HCT116 (cell line): Measurements from ENCODE around the gene CD83. TPM values are rescaled to one million over a fixed set of nuclear protein-coding genes. Genes with fewer than 3 reads are reported as not detected.

Source experiments
- ATAC-seq: fragments of 200-7000 bp; cut with Tn5 transposase; 2 replicates; pipeline ENCODE4 v1.9.1; 2020; ENCODE audit warnings: mild to moderate bottlenecking, moderate library complexity
- BruUV-seq: library from RNA; stranded (reverse); fragments of 400-500 nt; replicated peaks from 2 replicates; lab custom pipeline; 2021; lab: Mats Ljungman, UMichigan
- CTCF ChIA-PET: fragments of 300-600 bp; sonication (Branson Sonifier 250); formaldehyde crosslinking; loops from one replicate; lab custom pipeline; 2021; ENCODE audit warnings: antibody characterized with exemption; lab: Charles Lee
- POLR2A ChIA-PET: fragments of 300-600, 350-600 bp; sonication (Branson Sonifier 250); formaldehyde crosslinking; loops from one replicate; lab custom pipeline; 2021; ENCODE audit warnings: antibody characterized with exemption; lab: Charles Lee
- RAD21 ChIA-PET, 2 experiments: fragments of 300-600 bp; sonication (Branson Sonifier 250); formaldehyde crosslinking; loops; one replicate each; lab custom pipeline; 2023; ENCODE audit warnings: low total read pairs in 2 of 2; ENCODE audit not compliant: uncharacterized antibody in 2 of 2, unreplicated experiment in 2 of 2, low non-redundant PET in 1 of 2; lab: Charles Lee
- DNase-seq: peaks from one replicate; pipeline ENCODE4 v3.0.0-alpha.2; 2010; ENCODE audit warnings: low read depth, low spot score
- H2AFZ ChIP-seq: fragments of 200-600 bp; shearing (Covaris generic), sonication (generic); 2 replicates; pipeline ENCODE4 v1.6.1; 2017; ENCODE audit warnings: low read depth, mixed run types, mixed read lengths, antibody characterized with exemption, low read length; ENCODE audit not compliant: poor library complexity, severe bottlenecking
- H3K27ac ChIP-seq: 2 replicates; pipeline ENCODE4 v1.5.1; 2012; ENCODE audit warnings: low read depth, low read length
- H3K27me3 ChIP-seq: fragments of 200-600 bp; sonication (generic); 2 replicates; pipeline ENCODE4 v1.6.1; 2016; ENCODE audit warnings: mixed run types, low read length, mixed read lengths; ENCODE audit not compliant: insufficient read depth
- H3K36me3 ChIP-seq, 2 experiments: fragments of 200-500 bp in 1 of 2; fragments of 200-600 bp in 1 of 2; sonication (Bioruptor generic) in 1 of 2; sonication (generic) in 1 of 2; 2 replicates each; pipeline versions ENCODE4 v1.5.1 to v1.6.1; 2014 to 2016; ENCODE audit warnings: low read length in 2 of 2, inconsistent platforms in 1 of 2, mixed read lengths in 1 of 2, mixed run types in 1 of 2; ENCODE audit not compliant: insufficient read depth in 2 of 2, control insufficient read depth in 1 of 2
- H3K4me1 ChIP-seq, 2 experiments: fragments of 200-600 bp in 1 of 2; sonication (generic) in 1 of 2; 2 replicates each; pipeline versions ENCODE4 v1.5.1 to v1.6.1; 2012 to 2017; ENCODE audit warnings: low read length in 2 of 2, inconsistent platforms in 1 of 2, mild to moderate bottlenecking in 1 of 2, mixed read lengths in 1 of 2, mixed run types in 1 of 2, moderate library complexity in 1 of 2; ENCODE audit not compliant: insufficient read depth in 2 of 2, control insufficient read depth in 1 of 2
- H3K4me2 ChIP-seq: fragments of 200-600 bp; sonication (generic); 2 replicates; pipeline ENCODE4 v1.6.1; 2017; ENCODE audit warnings: mixed run types, low read length, mixed read lengths
- H3K4me3 ChIP-seq, 2 experiments: fragments of 200-600 bp in 1 of 2; sonication (generic) in 1 of 2; replicated peaks in 1 of 2; 2 replicates each; pipeline ENCODE4 v1.5.1; 2011 to 2016; ENCODE audit warnings: low read length in 2 of 2, control low read depth in 1 of 2, low read depth in 1 of 2, mild to moderate bottlenecking in 1 of 2, mixed read lengths in 1 of 2, mixed run types in 1 of 2
- H3K79me2 ChIP-seq: fragments of 200-600 bp; sonication (generic); 2 replicates; pipeline ENCODE4 v1.6.1; 2017; ENCODE audit warnings: mild to moderate bottlenecking, mixed run types, low read length, moderate library complexity, mixed read lengths; ENCODE audit not compliant: insufficient read depth
- H3K9ac ChIP-seq: fragments of 200-600 bp; sonication (generic); 2 replicates; pipeline ENCODE4 v1.6.1; 2016; ENCODE audit warnings: low read length, mixed read lengths
- H3K9me2 ChIP-seq: fragments of 200-600 bp; sonication (generic), shearing (Covaris generic); 2 replicates; pipeline ENCODE4 v1.6.1; 2017; ENCODE audit warnings: mixed run types, mild to moderate bottlenecking, moderate library complexity; ENCODE audit not compliant: insufficient read depth
- H3K9me3 ChIP-seq, 2 experiments: fragments of 200-500 bp in 1 of 2; fragments of 200-600 bp in 1 of 2; sonication (Bioruptor generic) in 1 of 2; sonication (generic) in 1 of 2; 2 replicates each; pipeline ENCODE4 v1.6.1; 2014 to 2017; ENCODE audit warnings: low read length in 2 of 2, mixed read lengths in 2 of 2, inconsistent platforms in 1 of 2, low read depth in 1 of 2, mild to moderate bottlenecking in 1 of 2, mixed run types in 1 of 2, moderate library complexity in 1 of 2; ENCODE audit not compliant: control insufficient read depth in 1 of 2, insufficient read depth in 1 of 2
- H4K20me1 ChIP-seq: fragments of 200-600 bp; sonication (generic), shearing (Covaris generic); 2 replicates; pipeline ENCODE4 v1.6.1; 2017; ENCODE audit warnings: mixed run types, mild to moderate bottlenecking, moderate library complexity; ENCODE audit not compliant: insufficient read depth
- CEBPB ChIP-seq: IDR thresholded peaks from 2 replicates; pipeline ENCODE4 v1.6.1; 2012; ENCODE audit warnings: low read depth
- CTCF ChIP-seq, 3 experiments: fragments of 200-600 bp in 1 of 3; sonication (generic) in 1 of 3; IDR thresholded peaks in 2 of 3; conservative IDR thresholded peaks in 1 of 3; 2 replicates each; pipeline ENCODE4 v1.5.1; 2012 to 2017; ENCODE audit warnings: low read depth in 2 of 3, low read length in 2 of 3, antibody characterized with exemption in 1 of 3, borderline replicate concordance in 1 of 3, control low read depth in 1 of 3, mild to moderate bottlenecking in 1 of 3, mixed read lengths in 1 of 3, mixed run types in 1 of 3, moderate library complexity in 1 of 3; ENCODE audit not compliant: insufficient read depth in 1 of 3
- EGR1 ChIP-seq: IDR thresholded peaks from 2 replicates; pipeline ENCODE4 v1.6.1; 2012; ENCODE audit warnings: low read depth
- EZH2 ChIP-seq: fragments of 200-600 bp; sonication (generic); IDR thresholded peaks from 2 replicates; pipeline ENCODE4 v1.6.1; 2017; ENCODE audit warnings: antibody characterized with exemption, mixed run types
- FOSL1 ChIP-seq: IDR thresholded peaks from 2 replicates; pipeline ENCODE4 v1.6.1; 2012; ENCODE audit warnings: low read depth
- JUND ChIP-seq: IDR thresholded peaks from 2 replicates; pipeline ENCODE4 v1.6.1; 2012
- SIN3A ChIP-seq: IDR thresholded peaks from 2 replicates; pipeline ENCODE4 v1.6.1; 2012; ENCODE audit warnings: low read depth
- SRF ChIP-seq: IDR thresholded peaks from 2 replicates; pipeline ENCODE4 v1.6.1; 2012; ENCODE audit warnings: low read depth
- YY1 ChIP-seq: IDR thresholded peaks from 2 replicates; pipeline ENCODE4 v1.6.1; 2011; ENCODE audit warnings: low read length, low read depth, moderate library complexity, mild to moderate bottlenecking; ENCODE audit not compliant: insufficient replicate concordance; ENCODE audit errors: extremely low read depth
- intact Hi-C: fragments of 100-400 bp; cut with micrococcal nuclease; formaldehyde crosslinking; loops from 2 replicates; pipeline ENCODE4 v1.10.0; 2022
- total RNA-seq: library from RNA; stranded (reverse); gene quantifications from one replicate; pipeline ENCODE4 v1.2.1, GENCODE V29; 2021; ENCODE audit not compliant: unreplicated experiment

The CD83 gene
- total RNA-seq, 1 experiment from 2014 or later = 6.0 TPM

DNA sequence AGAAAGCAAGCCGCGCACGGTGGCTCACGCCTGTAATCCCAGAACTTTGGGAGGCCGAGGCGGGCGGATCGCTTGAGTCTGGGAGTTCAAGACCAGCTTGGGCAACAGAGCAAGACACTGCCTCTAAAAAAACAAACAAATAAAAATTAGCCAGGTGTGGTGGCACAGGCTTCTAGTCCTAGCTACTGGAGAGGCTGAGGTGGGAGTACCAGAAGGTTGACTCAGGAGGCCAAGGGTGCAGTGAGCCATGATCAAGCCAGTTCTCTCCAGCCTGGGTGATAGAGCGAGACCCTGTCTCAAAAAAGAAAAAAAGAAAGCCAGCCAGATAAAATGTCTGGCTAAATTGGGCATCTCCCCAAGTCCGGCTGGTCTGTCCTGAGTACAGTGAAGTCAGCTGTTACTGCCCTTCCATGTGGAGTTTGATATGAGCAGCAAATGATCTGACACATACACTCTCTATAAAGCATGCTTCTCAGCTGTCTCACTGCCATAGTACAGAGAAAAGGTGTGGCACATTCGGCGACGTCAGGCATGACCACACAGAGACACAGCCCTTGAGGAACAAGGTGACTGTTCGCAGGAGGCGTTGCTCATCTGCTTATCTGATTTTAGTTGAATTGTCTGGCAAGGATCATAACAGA, 13.0 kb downstream of the CD83 start:
- no peak overlapping the region for H3K27ac ChIP-seq
- no peaks in the 10 kb centered on the region for H3K9me2 ChIP-seq
- DNase-seq = no peak
- H4K20me1 ChIP-seq = no peaks in the 10 kb centered on the region
- ChIA-PET POLR2A (no interaction called here), CTCF (no interaction called here), RAD21 (no interaction called here)
- no peaks in the 10 kb centered on the region for H3K9me3 ChIP-seq
- no peaks in the 10 kb centered on the region for H3K79me2 ChIP-seq
- no peak overlapping the region for H3K4me2 ChIP-seq
- TF ChIP-seq SIN3A (no peak), CEBPB (no peak), JUND (no peak), FOSL1 (no peak), EZH2 (no peak), CTCF (IDR thresholded peaks at IDR 0.05 in 2 of 3, conservative IDR thresholded peaks at IDR 0.05 in 1 of 3; ENCODE audit: borderline replicate concordance in 1 of 3, insufficient read depth in 1 of 3, low read depth in 2 of 3, low read length in 2 of 3) (no peak)
- intact Hi-C loops = no loop called here
- peaks cover 2 to 4% of the 10 kb centered on the region in 2 experiments; a peak in 1 of 4 replicates for H3K36me3 ChIP-seq
- H3K9ac ChIP-seq = no peak overlapping the region
- H3K27me3 ChIP-seq = no peaks in the 10 kb centered on the region
- H2AFZ ChIP-seq = no peak overlapping the region
- BruUV-seq = no TSS peak
- no peaks in the 10 kb centered on the region for H3K4me1 ChIP-seq
- H3K4me3 ChIP-seq = no peak overlapping the region
- no peak for ATAC-seq

- no peaks in the 10 kb centered on the region for H4K20me1 ChIP-seq
- H2AFZ ChIP-seq = no peak overlapping the region
- no peak overlapping the region for H3K9ac ChIP-seq
- no peaks in the 10 kb centered on the region for H3K79me2 ChIP-seq
- ChIA-PET POLR2A (no interaction called here), CTCF (no interaction called here), RAD21 (no interaction called here)
- no peak for DNase-seq
- H3K9me3 ChIP-seq = no peaks in the 10 kb centered on the region
- peaks cover 2 to 4% of the 10 kb centered on the region in 2 experiments; a peak in 1 of 4 replicates for H3K36me3 ChIP-seq
- TF ChIP-seq JUND (no peak), YY1 (no peak), SRF (no peak), EGR1 (no peak)
- BruUV-seq = no TSS peak
- intact Hi-C loops = no loop called here
- no peak overlapping the region for H3K4me2 ChIP-seq
- no peak overlapping the region for H3K27ac ChIP-seq
- no peaks in the 10 kb centered on the region for H3K27me3 ChIP-seq
- H3K4me1 ChIP-seq = no peaks in the 10 kb centered on the region
- ATAC-seq = no peak
- H3K4me3 ChIP-seq = no peak overlapping the region
- H3K9me2 ChIP-seq = no peaks in the 10 kb centered on the region
Measured at GRCh38 chr6:14131579-14131978, 14.0 kb downstream of the CD83 start.
